ENCODE data around the gene CABLES1.

DNA sequence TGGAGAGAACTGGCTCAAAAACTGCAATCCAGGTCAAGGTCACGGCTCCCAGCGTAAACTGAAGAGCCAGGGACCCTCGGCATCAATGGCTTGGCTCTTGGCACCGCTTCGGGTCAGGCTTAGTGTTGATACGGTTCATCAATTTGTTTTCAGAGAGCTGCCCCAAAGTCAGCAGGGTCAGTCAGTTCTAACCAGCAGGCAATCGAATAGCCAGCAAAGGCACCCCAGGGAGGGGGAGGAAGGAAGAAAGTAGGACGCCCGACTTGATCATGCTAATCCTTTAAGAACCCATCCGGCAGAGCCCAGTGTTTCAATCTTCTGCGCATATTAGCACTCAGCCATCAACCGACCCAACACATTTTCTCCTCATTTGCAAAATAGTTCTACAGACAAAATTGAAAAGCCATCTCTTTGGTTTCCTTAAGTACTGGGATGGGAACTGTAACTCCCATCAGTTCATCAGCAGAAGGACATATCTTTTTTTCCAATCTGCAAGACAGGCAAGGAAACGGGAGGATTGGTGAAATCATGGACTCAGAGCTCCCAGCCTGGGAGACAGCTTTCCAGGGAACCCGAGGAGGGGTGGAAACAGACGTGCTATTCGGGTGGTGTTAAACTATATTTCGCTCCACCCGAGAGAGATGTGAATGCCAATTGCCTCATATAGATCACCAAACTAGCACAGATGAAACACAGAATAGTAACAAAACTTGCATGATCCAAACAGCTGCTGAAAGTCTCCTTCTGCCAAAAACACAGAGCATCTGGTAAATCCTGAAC, 40.7 kb upstream of the CABLES1 start:
- no peak for TF ChIP-seq CHD4 (IDR thresholded peaks at IDR 0.05; ENCODE audit: borderline replicate concordance)
- no peak for TF ChIP-seq EP300 (IDR thresholded peaks at IDR 0.05)
- no peak for TF ChIP-seq CTCF (IDR thresholded peaks at IDR 0.05)
- TF ChIP-seq BHLHE40 (IDR thresholded peaks at IDR 0.05; ENCODE audit: low read depth, low read length), result no peak
- TF ChIP-seq, protein P1, sequence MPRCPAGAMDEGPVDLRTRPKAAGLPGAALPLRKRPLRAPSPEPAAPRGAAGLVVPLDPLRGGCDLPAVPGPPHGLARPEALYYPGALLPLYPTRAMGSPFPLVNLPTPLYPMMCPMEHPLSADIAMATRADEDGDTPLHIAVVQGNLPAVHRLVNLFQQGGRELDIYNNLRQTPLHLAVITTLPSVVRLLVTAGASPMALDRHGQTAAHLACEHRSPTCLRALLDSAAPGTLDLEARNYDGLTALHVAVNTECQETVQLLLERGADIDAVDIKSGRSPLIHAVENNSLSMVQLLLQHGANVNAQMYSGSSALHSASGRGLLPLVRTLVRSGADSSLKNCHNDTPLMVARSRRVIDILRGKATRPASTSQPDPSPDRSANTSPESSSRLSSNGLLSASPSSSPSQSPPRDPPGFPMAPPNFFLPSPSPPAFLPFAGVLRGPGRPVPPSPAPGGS (IDR thresholded peaks at IDR 0.05), result no peak
- TF ChIP-seq SREBF2 (IDR thresholded peaks at IDR 0.05), result no peak
- TF ChIP-seq MAX (IDR thresholded peaks at IDR 0.05), result no peak
- TF ChIP-seq RAD21 (conservative IDR thresholded peaks at IDR 0.05 in 1 of 2, IDR thresholded peaks at IDR 0.05 in 1 of 2), result no peak
- TF ChIP-seq GATA3 (IDR thresholded peaks at IDR 0.05; ENCODE audit: borderline replicate concordance), result no peak
